NCI-H526 (cell line): ENCODE results near the gene KRT16.
"Not testable (repeated sequence)": the region's sequence is repeated elsewhere in the genome, so short reads cannot be mapped to it uniquely, and the experiment has no call there.

Experiments
- DNase-seq, 2 experiments: peaks; one replicate each; lab custom pipeline; 2025; lab: John Stamatoyannopoulos, UW

The KRT16 gene

DNA sequence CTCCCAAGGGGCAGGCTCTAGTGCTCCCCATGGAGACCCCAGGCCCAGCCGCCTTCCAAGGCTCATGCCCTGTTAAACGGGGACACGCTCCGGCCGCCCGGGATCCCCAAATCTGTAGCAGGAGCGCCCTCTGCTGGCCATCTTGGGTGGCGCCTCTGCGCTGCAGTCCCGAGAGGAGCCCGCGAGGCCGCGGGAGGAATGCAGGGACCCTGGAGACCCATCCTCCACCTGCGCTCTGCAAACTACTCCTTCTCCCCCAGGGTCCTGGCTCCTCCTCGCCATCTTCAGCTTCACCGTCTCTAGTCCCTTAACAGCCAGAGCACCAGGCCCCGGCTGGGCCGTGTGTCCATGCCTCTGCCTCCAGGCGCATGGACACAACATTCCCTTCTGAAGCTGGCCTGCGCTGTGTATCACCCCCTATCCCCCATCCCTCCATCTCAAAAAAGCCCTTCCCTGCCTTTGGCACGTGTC lies 35.4 kb upstream of the KRT16 start:
- DNase-seq: peak; percentile 64 to 93

DNA sequence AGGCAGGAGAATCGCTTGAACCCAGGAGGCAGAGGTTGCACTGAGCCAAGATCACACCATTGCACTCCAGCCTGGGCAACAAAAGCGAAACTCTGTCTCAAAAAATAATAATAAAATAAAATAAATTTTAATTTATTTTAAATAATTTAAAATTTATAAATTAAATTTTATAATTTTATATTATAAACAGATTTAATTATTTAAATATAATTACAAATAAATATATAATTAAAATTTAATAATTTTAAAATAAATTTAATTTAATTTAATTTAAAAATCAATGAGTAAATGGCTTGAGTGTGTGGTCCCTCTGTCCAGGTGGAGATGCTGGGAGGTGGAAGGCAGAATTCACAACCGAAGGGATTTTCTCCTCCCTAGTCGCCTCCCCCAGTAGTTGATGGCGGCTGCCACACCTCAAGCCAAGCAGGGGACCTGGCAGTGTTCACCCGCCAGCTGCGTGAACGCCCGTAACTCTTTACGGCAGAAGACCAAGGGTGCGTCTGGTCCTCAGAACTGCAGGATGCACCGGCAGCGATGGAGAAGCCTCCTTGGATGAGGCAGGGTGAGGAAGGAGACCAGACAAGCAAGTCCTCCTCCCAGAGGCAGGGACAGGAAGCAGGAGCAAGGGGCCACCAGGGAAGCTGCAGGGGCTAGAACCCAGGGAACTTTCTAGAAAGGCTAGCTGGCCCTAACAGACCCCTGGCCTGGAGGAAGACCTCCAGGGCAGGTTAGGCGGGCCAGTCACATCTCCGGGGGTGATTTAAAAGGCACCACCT lies 34.7 kb upstream of the KRT16 start:
- no peak for DNase-seq

DNA sequence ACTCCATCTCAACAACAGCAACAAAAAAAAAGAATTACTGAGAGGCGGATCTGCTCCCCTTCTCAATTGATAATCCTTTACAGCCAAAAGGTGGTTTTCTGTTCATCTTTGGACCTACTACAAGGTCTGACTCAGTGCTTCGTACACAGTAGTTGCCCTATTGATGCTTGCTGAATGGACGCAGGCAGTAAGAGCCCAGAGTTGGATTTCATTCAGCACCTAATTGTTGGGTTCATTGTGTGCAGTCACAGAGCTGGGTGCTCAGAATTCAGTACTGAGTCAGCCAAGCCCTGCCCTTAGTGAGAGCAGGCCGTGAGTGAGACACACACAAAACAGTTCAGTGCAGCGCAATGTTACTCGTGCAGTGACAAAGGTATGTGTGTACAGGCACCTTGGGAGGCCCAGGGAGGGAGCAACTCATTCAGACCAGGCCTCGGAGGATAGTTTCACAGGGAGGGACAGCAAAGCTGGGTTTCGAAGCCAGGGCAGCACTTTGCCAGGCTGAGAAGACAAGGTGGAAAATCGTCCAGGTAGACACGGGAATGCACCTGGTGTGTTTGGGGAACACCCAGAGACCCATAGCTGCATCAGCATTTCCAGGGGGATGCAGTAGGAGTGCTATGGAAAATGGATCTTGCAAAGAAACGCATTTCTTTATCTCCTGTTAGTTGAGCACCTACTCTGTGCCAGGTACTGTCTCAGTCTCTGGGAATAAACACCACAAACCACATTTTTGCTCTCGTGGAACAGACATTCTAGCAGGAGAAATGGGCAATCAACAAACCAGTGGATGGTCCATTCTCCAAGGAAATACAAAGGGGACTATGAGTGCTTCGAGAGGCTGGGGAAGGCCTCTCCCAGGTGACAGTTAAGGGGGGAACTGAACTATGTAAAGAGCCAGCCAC lies 29.9 kb upstream of the KRT16 start:
- DNase-seq: no peak

DNA sequence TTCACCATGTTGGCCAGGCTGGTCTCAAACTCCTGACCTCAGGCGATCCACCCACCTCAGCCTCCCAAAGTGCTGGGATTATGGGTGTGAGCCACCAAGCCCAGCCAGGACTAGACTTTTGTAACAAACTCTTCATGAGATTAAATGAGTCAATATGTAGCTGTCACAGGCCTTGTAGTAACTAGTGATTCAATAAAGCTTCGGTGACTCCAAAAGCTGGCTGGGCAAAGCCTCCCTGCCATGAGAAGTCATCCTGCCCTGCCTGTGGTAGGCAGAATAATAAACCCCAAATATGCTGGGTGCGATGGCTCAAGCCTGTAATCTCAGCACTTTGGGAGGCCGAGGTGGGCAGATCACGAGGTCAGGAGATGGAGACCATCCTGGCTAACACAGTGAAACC lies 28.0 kb upstream of the KRT16 start:
- DNase-seq: not testable (repeated sequence)

DNA sequence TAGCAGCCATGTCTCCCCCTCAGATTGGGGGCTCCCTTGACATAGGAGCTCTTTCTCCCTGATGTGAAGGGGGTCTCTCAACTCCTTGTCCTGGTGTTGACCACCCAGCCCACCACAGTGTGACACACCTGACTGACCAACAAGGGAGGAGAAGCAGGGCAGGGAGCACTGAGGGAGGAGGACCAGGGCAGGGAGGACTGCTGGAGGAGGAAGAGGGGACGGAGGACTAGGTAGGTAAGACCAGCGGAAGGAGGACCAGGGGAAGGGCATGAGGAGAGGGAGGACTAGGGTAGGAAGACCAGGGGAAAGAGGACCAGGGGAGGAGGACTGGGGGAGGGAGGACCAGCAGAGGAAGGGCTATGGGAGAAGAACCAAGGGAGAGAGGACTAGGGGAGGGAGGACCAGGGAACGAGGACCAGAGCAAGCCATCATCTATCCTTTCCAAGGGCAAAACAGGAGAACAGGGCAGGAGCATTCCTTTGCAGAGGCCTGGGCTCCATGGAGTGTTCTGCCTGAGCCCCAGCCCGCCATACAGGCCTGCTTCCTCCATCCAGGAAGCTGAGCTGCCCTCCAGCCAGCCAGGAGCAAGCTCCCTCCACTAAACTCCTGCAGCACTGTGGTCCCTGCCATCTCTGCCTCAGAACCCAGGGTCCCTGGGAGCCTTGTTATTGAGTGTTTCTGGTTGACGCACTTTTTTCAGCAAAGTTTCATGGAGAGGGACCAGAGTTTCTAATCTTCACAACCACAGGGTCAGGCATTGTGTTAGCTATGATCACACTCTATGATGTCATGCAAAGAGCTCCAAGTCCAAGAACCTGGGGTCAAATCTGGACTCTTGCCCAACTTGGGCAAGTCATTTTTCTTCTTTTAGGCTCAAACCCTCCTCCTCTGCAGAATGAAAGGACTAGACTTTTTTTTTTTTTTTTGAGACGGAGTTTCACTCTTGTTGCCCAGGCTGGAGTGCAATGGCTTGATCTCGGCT lies 27.2 kb upstream of the KRT16 start:
- DNase-seq: no peak

DNA sequence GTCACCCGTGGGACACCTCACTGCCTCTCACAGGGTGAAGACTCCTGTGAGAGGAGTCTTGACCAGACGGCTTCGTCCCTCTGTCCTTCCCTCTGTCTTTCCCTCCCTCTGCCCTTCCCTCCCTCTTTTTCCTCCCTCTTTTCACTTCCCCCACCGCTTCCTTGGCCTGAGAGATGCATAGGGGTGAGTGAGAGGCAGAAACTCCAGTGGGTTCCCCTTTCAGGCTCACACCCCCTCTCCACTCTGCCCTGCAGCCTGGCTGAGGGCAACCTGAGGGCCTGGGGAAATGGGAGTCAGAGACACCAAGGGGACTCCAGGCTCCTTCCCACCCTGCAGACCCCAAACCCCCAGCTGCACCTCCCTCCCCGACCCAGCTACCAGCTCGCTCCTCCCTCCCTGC lies 26.4 kb upstream of the KRT16 start:
- no peak for DNase-seq

DNA sequence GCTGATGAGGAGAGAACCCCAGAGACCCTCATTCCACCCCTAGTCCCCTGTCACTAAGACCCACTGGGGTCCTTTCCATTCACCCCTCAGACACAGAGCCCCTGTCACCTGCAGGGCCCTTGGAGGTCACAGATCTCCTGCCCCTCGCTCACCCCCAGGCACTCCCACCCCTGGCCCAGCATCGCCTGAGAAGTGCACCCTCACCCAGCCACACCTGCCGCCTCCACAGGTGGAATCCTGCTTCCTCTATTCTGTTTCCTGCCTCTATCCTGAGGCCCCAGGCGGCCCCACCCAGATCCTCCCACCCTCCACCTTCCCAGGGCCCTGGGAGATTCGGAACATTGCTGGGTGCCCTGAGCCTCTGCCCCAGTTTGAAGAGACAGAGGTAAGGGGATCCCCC lies 25.6 kb upstream of the KRT16 start:
- DNase-seq: no peak

DNA sequence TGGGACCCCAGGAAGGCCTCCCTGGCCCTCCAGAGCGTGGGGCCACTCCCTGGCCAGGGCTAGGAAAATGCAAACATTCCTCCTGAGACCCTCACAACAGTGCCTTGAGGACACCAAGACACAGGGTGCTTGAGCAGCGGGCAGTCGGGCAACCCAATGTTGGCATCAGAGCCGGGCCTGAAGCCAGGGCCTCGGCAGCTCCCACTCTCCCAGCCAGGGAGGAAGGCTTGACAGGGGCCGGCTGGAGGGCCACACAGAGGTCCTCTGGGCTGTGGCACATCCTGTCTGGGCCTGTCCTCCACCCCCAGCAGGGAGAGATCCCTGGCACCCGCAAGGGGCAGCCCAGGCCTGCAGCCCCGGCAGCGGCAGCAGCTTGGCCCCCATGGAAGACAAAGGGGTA lies 24.1 kb upstream of the KRT16 start:
- no peak for DNase-seq

DNA sequence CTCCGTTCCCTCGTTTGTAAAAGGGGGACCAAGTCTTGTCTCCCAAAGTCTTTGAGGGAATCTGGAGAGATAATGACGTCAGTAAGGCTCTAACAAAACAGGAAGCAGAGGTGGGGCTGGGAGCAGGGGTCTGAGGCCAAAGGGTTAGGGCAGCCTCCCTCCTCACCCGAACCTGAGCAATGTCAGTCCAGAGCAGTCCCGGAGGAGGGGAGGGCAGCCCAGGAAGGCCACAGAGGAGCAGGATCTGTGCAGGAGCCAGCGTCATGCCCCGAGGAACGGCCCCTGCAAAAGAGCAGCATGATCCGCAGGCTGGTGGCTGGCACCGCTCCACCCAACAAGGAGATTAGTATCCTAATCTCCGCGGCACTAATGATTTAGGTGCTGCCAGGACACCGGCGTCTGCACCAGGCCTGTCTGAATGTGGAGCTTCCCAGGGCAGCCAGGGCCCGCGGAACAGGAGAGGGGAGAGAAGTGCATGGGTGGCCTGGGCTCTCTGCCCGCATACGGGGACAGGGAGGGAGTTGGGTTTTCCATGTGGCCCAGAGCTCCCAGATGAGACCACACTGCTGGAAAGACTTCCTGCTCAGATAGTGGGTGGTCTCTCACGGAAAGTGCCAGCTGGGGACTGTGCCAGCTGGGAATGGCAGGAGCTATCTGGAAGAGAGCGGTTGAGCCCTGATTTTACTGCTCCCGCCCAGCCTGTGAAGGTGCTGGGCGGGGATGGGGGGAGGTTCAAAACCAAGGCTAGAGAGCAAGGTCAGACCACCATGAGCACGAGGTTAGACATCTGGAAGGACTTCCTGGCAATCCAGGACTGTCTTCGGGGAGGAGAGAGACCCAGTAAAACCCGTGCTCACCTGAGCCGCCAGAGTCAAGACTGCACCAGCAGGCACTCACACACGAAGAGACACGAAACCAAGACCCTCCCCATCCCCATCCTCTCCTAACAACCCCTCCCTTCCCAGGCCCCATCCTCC lies 22.8 kb upstream of the KRT16 start:
- DNase-seq: no peak

DNA sequence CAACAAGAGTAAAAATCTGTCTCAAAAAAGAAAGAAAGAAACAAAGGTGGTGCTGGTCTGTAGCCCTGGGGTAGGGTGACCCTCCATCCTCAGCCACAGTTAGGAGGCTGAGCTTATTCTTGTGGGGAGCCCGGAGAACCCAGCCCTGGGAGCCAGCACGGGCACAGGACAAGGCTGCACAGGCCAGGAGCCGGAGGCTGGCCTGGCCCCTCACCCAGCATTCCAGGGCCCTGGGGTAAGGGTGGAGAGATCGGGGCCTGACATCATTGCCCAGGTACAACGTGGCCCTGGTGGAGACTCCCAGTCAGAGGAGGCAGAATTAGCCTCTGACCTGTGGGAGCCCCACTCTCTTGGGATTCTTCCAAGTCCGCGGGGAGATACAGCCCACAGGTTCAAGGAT lies 22.1 kb upstream of the KRT16 start:
- no peak for DNase-seq

DNA sequence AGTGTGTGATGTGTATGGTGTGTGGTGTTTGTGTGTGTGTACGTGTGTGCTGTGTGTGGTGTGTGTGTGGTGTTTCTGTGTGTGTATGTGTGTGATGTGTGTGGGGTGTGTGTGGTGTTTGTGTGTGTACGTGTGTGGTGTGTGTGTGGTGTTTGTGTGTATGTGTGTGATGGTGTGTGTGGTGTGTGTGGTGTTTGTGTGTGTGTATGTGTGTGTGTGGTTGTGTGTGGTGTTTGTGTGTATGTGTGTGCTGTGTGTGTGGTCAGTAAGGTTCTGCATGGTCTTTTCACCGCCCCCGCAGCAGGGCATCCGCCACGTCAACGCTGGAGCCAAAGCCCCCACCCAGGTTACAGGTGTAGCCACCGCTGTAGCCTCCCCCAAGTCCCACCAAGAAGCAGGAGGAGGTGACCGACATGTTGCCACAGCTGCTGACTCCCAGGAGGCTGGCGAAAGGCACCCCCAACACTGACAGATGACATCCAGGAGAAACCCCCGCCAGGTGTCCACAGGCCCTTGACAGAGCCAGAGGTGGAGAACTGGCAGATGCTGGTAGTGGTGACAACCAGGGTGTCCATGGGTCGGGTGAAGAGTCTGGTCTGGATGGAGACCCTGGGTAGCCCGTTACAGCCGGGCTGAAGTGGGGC lies 21.1 kb upstream of the KRT16 start:
- DNase-seq: no peak

DNA sequence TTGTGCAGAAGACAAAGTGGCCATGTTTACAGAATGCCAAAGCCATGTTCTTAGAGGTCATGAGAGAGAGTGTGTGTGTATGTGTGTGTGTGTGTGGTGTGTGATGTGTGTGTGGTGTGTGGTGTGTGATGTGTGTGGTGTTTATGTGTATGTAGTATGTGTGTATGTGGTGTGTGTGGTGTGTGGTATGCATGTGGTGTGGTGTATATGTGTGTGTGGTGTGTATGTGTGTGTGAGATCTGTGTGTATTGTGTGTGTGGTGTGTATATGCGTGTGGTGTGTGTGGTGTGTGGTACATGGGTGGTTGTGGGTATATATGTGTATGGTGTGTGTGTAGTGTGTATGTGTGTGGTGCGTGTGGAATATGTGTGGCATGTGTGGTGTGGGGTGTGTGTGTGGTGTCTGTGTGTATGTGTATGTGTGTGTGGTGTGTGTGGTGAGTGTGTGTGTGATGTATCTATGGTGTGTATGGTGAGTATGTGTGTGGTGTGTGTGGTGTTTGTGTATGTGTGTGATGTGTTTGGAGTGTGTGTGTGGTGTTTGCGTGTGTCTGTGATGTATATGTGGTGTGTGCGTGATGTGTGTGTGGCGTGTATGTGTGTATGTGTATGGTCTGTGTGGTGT lies 20.0 kb upstream of the KRT16 start:
- DNase-seq: no peak

DNA sequence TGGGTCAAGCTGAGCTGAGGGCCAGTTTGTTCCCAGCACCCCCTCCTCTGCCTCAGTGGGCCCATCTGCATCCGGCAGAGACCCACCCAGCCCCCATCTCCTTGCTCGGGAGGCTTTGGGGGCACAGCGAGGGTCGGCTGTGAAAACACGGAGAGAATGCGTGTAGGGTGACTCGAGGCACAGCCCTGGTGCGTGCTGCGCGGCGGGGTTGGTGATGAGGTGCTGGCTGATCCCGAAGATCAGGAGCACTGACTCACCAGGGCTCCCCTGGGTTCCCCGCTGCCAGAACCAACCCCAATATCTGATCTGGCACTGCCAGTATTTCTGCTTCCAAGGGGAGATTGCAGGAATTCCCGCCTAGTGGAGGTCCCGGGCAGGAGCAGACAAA lies 19.3 kb upstream of the KRT16 start:
- no peak for DNase-seq

DNA sequence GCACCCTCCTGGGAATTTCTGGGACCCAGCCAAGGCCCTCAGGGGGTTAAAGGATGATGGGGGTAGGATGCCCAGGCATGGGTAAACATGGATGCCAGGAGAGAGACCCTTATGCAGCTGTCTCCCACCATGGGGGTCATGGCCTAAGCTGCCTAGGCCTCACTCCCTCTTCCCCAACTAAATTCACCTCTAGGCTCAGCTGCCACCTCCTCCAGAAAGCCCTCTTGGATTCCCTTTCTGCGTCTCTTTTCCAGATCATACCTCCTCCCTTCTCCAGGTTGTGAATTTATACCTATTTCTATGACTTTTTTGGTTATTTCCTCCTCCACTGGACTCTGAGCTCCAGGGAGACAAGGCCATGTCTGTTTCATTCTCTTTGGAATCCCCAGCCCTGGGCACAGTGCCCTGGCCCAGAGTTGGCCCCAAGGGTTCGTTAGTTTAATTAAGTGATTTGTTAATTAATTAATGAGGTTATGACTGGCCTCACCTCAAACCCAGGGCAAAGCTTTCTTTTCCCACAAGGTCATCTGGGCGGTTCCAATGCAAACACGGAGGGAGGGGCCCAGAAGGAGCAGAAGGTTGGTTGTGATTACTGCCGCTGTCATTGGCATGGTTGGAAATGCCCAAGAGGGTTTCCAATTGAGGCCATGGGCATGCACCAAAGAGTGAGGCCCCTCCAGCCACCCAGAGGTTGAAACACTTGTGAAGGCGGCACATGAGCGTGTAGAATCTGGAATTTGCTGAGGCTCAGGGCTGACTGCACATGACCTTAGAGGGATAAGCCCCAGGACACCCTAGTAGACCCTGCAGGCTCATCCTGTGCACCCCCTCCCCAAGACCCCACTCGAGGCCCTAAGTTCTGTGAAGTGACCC lies 18.7 kb upstream of the KRT16 start:
- no peak for DNase-seq

DNA sequence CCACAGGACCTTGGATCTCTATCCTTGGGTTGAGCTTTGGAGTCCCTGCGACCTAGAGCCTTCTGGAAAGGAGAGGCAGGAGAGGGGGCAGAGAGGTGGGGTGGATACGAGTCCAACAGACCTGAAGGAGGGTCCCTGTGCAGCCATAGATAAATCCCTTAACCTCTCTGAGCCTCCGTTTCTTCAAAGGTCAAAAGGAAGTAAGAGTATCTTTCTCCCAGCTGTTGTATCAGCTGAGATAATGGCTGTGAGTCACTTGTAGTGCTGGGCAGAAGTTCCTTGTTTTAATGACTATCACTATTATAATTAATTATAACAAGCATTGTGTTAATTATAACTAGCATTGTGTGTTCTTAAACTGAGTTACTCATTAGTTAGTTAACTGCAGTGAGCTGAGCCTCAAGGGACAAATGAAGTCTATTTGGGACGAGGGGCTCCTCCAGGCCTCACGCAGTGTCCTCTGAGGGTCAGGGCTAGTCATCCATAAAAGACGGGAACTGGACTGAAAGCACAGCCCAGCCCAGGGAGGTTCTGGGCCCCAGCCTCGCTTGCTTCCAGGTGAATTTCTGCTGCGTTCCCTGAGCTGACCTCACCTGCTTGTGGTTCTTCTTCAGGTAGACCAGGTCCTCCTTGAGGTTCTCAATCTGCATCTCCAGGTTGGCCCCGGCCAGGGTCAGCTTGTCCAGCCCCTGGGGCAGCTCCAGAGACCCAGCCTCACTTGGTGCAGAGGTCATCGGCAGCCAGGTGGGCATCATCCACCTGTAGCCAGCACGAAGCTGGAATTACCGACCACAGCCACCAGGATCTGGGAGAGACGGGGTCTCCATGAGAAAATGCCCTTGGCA lies 17.5 kb upstream of the KRT16 start:
- DNase-seq: no peak

DNA sequence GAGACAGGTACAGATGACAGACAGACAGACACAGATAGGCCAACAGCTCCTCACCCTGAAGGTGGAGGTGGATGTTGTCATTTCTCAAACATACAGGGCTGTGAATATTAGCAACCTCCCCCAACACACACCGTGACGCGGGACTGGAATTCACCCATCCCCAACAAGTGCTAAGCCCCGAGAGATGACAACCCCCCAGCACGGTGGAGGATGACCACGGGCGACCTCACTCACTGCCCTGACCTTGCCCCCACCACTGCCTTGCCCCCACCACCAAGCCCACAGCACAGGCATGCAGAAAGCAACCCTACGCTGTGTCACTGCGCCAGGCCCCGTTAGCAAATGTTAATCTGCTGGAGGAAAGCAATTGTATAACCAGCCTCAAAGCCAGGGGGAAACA lies 16.7 kb upstream of the KRT16 start:
- no peak for DNase-seq

DNA sequence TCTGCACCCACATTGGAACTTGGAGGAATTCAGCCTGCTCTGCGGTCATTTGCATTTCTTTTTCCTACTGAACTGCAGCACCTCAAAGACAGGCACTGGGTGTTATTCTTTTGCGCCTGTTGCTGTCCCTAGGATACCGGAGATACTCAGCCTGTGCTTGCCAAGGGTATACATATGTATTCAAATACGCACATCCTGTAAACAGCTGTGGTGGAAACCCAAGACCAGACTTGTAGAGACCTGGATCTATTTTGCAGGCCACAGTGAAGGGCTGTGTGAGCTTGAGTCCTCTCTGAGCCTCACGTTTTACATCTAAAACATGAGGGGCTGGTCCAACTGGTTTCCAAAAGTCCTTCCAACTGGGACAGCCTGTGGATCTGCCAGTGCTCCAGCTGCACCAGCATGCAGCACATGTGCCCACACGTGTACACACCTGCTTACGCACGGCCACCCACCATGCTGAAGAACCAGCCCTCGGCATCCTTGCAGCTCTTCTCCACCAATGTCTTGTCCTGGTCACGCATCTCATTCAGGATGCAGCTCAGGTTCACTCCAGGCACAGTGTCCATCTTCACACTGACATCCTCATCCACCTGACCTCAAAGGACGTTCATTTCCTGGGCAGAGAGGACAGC lies 16.2 kb upstream of the KRT16 start:
- peak; percentile 70 to 84 for DNase-seq

DNA sequence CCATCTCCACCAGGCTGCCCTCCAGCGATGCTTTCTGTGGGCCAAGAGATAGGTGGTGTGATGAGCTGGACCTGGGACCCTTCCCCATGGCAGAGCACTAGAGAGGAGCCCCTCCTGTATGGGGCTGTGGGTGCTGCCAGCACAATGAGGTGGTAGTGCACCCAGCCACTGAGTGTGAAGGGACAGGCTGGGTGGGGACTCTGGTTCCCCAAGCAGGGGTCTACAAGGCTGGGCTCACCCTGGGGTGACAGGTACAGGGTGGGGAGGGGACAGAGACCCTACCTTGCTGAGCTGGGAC lies 15.5 kb upstream of the KRT16 start:
- DNase-seq: not testable (repeated sequence)
